ACC112 (cell line): ENCODE measurements around the gene S100A7.
"Not testable (repeated sequence)": the region's sequence is repeated elsewhere in the genome, so short reads cannot be mapped to it uniquely, and the experiment has no call there.

Experiments used
- H2AFZ ChIP-seq: fragments of 200-600 bp; sonication (generic); one replicate; pipeline ENCODE4 v1.6.0; 2017; ENCODE audit warnings: antibody characterized with exemption, low read length; ENCODE audit not compliant: unreplicated experiment
- H3K27ac ChIP-seq: fragments of 200-600 bp; sonication (generic); 2 replicates; pipeline ENCODE4 v1.5.1; 2014; ENCODE audit warnings: low read depth, mild to moderate bottlenecking, antibody characterized with exemption, low read length, moderate library complexity
- H3K27me3 ChIP-seq: fragments of 200-600 bp; sonication (generic); 2 replicates; pipeline ENCODE4 v1.6.1; 2014; ENCODE audit warnings: mild to moderate bottlenecking, antibody characterized with exemption, low read length, moderate library complexity, mixed read lengths; ENCODE audit not compliant: insufficient read depth
- H3K36me3 ChIP-seq: fragments of 200-600 bp; sonication (generic); 2 replicates; pipeline ENCODE4 v1.6.1; 2016; ENCODE audit warnings: mild to moderate bottlenecking, antibody characterized with exemption, low read length, moderate library complexity, mixed read lengths; ENCODE audit not compliant: insufficient read depth
- H3K4me1 ChIP-seq: fragments of 200-600 bp; sonication (generic); one replicate; pipeline ENCODE4 v1.6.1; 2016; ENCODE audit warnings: low read length, mixed read lengths; ENCODE audit not compliant: insufficient read depth, unreplicated experiment, control insufficient read depth
- H3K4me3 ChIP-seq: fragments of 200-600 bp; sonication (generic); 2 replicates; pipeline ENCODE4 v1.5.1; 2014; ENCODE audit warnings: mild to moderate bottlenecking, low read depth, low read length
- H3K79me2 ChIP-seq: fragments of 200-600 bp; sonication (generic); one replicate; pipeline ENCODE4 v1.6.0; 2016; ENCODE audit warnings: low read length; ENCODE audit not compliant: control insufficient read depth, unreplicated experiment, insufficient read depth

Gene S100A7

GRCh38 chr1:153430561-153430960 lies 29.9 kb downstream of the S100A7 start:
- no peaks in the 10 kb centered on the region for H3K79me2 ChIP-seq
- no peak overlapping the region for H3K4me3 ChIP-seq
- H2AFZ ChIP-seq = no peak overlapping the region
- H3K27ac ChIP-seq = no peak overlapping the region
- H3K4me1 ChIP-seq = no peaks in the 10 kb centered on the region
- H3K27me3 ChIP-seq = peaks cover 74% of the 10 kb centered on the region
- no peaks in the 10 kb centered on the region for H3K36me3 ChIP-seq

DNA sequence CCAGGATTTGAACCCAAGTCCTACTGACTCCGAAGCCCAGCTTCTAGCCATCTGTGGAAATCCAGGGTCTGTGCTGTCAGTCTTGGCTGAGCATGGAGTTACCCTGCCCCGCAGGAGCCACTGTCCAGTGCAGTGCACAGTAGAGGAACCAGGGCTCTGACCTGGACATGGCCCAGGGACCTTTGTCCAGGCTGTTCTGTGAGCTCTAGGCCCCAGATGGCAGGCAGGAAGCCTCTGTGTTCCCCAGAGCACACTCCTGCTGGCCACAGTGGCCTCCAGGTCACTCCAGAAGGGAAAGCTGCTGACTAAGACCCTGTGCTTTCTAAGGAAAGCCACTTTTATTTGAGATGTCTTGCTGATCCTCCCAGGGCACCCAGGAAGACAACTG lies 30.3 kb downstream of the S100A7 start:
- H3K79me2 ChIP-seq = no peaks in the 10 kb centered on the region
- H3K36me3 ChIP-seq = no peaks in the 10 kb centered on the region

GRCh38 chr1:153429266-153430165 lies 30.9 kb downstream of the S100A7 start:
- H3K4me3 ChIP-seq = no peak overlapping the region
- H3K27ac ChIP-seq = no peak overlapping the region
- H3K36me3 ChIP-seq = no peaks in the 10 kb centered on the region
- no peak overlapping the region for H2AFZ ChIP-seq
- H3K27me3 ChIP-seq = peaks cover 70% of the 10 kb centered on the region
- no peaks in the 10 kb centered on the region for H3K79me2 ChIP-seq
- no peaks in the 10 kb centered on the region for H3K4me1 ChIP-seq

More for the DNA sequence above, 30.3 kb downstream of the S100A7 start:
- no peak overlapping the region for H3K4me3 ChIP-seq
- H3K27me3 ChIP-seq = peaks cover 75% of the 10 kb centered on the region
- no peak overlapping the region for H2AFZ ChIP-seq
- no peak overlapping the region for H3K27ac ChIP-seq
- no peaks in the 10 kb centered on the region for H3K4me1 ChIP-seq

- Histone ChIP-seq H3K79me2 (no peaks in the 10 kb centered on the region), H3K27me3 (peaks cover 69% of the 10 kb centered on the region), H3K36me3 (no peaks in the 10 kb centered on the region), H3K4me3 (no peak overlapping the region), H2AFZ (no peak overlapping the region), H3K27ac (no peak overlapping the region), H3K4me1 (no peaks in the 10 kb centered on the region)
Measured at GRCh38 chr1:153428791-153429190, 31.7 kb downstream of the S100A7 start.

GRCh38 chr1:153428073-153428638 lies 32.3 kb downstream of the S100A7 start:
- Histone ChIP-seq H3K79me2 (no peaks in the 10 kb centered on the region), H2AFZ (no peak overlapping the region), H3K36me3 (no peaks in the 10 kb centered on the region), H3K27ac (no peak overlapping the region), H3K27me3 (peaks cover 69% of the 10 kb centered on the region), H3K4me3 (no peak overlapping the region), H3K4me1 (no peaks in the 10 kb centered on the region)

GRCh38 chr1:153426809-153427208 lies 33.6 kb downstream of the S100A7 start:
- no peak overlapping the region for H3K27ac ChIP-seq
- H3K4me3 ChIP-seq = no peak overlapping the region
- H2AFZ ChIP-seq = no peak overlapping the region
- no peaks in the 10 kb centered on the region for H3K4me1 ChIP-seq
- no peaks in the 10 kb centered on the region for H3K79me2 ChIP-seq
- no peaks in the 10 kb centered on the region for H3K36me3 ChIP-seq
- peaks cover 63% of the 10 kb centered on the region for H3K27me3 ChIP-seq

GRCh38 chr1:153422450-153423068 lies 37.9 kb downstream of the S100A7 start:
- H2AFZ ChIP-seq = no peak overlapping the region
- H3K27me3 ChIP-seq = peaks cover 50% of the 10 kb centered on the region
- no peaks in the 10 kb centered on the region for H3K36me3 ChIP-seq

GRCh38 chr1:153420306-153420705 lies 40.1 kb downstream of the S100A7 start:
- Histone ChIP-seq H2AFZ (no peak overlapping the region), H3K4me3 (no peak overlapping the region), H3K27me3 (peaks cover 41% of the 10 kb centered on the region), H3K79me2 (no peaks in the 10 kb centered on the region), H3K36me3 (no peaks in the 10 kb centered on the region), H3K27ac (no peak overlapping the region), H3K4me1 (no peaks in the 10 kb centered on the region)

More at GRCh38 chr1:153422450-153423068, 37.9 kb downstream of the S100A7 start:
- Histone ChIP-seq H3K79me2 (no peaks in the 10 kb centered on the region), H3K27ac (no peak overlapping the region), H3K4me3 (no peak overlapping the region), H3K4me1 (no peaks in the 10 kb centered on the region)

DNA sequence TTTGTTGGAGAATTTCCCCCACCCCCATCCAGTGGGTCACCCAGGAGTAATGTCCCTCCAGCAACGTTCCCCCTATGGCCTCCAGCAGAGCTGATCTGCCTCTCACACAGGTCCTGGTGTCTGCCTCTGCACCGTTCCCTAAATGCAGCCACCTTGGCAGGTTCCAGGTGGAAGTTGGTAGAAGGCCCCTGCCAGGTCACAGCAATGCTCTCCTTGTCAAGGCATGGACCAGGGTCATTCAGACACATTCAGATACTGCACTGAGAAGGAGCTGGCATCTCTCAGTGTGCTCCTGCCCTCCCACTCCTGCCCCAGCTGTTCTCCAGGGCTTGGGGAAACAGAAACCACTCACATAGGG lies 41.0 kb downstream of the S100A7 start:
- H3K4me1 ChIP-seq, H2AFZ ChIP-seq, H3K4me3 ChIP-seq, H3K27ac ChIP-seq, H3K36me3 ChIP-seq, H3K79me2 ChIP-seq: not testable (repeated sequence)
- peaks cover 38% of the 10 kb centered on the region for H3K27me3 ChIP-seq

- not testable (repeated sequence) for H3K79me2 ChIP-seq, H3K4me3 ChIP-seq, H3K36me3 ChIP-seq, H3K4me1 ChIP-seq, H3K27ac ChIP-seq, H2AFZ ChIP-seq
- H3K27me3 ChIP-seq = peaks cover 34% of the 10 kb centered on the region
Measured at GRCh38 chr1:153418758-153419435, 41.6 kb downstream of the S100A7 start.
